Measurements from ENCODE around the gene PPAN. TPM values are rescaled to one million over a fixed set of nuclear protein-coding genes. Genes with fewer than 3 reads are reported as not detected.
A peak's percentile ranks its signal among the peaks of the same experiment; 100 is the strongest.

PPAN gene
- polyA plus RNA-seq, 3 donors, result 7.2 to 26.2 (median 7.6) TPM

GRCh38 chr19:10083911-10084310, 22.3 kb upstream of the PPAN start:
- H3K9me3 ChIP-seq (replicated peaks in 1 of 2; ENCODE audit: control insufficient read depth in 1 of 2, insufficient read depth in 1 of 2, low read length in 2 of 2), result no peaks in the 10 kb centered on the region
- no peak overlapping the region for H2AFZ ChIP-seq (ENCODE audit: insufficient read depth, low read depth, low read length, poor library complexity, severe bottlenecking)
- H3K79me2 ChIP-seq (ENCODE audit: insufficient read depth, low read length), result no peaks in the 10 kb centered on the region
- H3K4me1 Mint-ChIP-seq, result peaks cover 9% of the 10 kb centered on the region
- H3K4me3 Mint-ChIP-seq, result no peak overlapping the region
- H3K4me2 ChIP-seq (replicated peaks; ENCODE audit: extremely low read depth, low read length, poor library complexity, severe bottlenecking), result no peak overlapping the region
- no peak overlapping the region for H3K9ac ChIP-seq (ENCODE audit: insufficient read depth, low read length, poor library complexity, severe bottlenecking)
- intact Hi-C loops (cut with micrococcal nuclease), result no loop called here
- WGBS (ENCODE audit: insufficient coverage), result 72% methylated on average over 8 of the region's 9 CpGs
- peaks cover 9 to 20% of the 10 kb centered on the region in 2 donors for H3K4me1 ChIP-seq (ENCODE audit: control insufficient read depth in 1 of 2, insufficient read depth in 2 of 2, low read length in 2 of 2)
- no peak overlapping the region for H3K27ac Mint-ChIP-seq
- peaks cover 6% of the 10 kb centered on the region for H4K20me1 ChIP-seq (ENCODE audit: insufficient read depth, low read length)
- H3K27me3 Mint-ChIP-seq (ENCODE audit: low read depth in 3 of 3), result peaks cover 7 to 15% (median 12%) of the 10 kb centered on the region in 3 donors
- H3K36me3 Mint-ChIP-seq, result peaks cover 0 to under 1% of the 10 kb centered on the region in 2 donors
- H3K36me3 ChIP-seq (replicated peaks in 1 of 2; ENCODE audit: control insufficient read depth in 1 of 2, insufficient read depth in 2 of 2, low read length in 2 of 2), result peaks cover under 1% of the 10 kb centered on the region in 2 donors
- no peaks in the 10 kb centered on the region for H3K27me3 ChIP-seq (ENCODE audit: control insufficient read depth in 2 of 2, insufficient read depth in 2 of 2, low read length in 2 of 2)
- peaks cover 0 to 1% (median 0%) of the 10 kb centered on the region in 7 donors for H3K9me3 Mint-ChIP-seq
- DNase-seq, result no peak
- no peak overlapping the region for H3K4me3 ChIP-seq (replicated peaks in 1 of 3; ENCODE audit: low read depth in 2 of 3, low read length in 3 of 3)
- TF ChIP-seq, protein P1, sequence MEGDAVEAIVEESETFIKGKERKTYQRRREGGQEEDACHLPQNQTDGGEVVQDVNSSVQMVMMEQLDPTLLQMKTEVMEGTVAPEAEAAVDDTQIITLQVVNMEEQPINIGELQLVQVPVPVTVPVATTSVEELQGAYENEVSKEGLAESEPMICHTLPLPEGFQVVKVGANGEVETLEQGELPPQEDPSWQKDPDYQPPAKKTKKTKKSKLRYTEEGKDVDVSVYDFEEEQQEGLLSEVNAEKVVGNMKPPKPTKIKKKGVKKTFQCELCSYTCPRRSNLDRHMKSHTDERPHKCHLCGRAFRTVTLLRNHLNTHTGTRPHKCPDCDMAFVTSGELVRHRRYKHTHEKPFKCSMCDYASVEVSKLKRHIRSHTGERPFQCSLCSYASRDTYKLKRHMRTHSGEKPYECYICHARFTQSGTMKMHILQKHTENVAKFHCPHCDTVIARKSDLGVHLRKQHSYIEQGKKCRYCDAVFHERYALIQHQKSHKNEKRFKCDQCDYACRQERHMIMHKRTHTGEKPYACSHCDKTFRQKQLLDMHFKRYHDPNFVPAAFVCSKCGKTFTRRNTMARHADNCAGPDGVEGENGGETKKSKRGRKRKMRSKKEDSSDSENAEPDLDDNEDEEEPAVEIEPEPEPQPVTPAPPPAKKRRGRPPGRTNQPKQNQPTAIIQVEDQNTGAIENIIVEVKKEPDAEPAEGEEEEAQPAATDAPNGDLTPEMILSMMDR (IDR thresholded peaks at IDR 0.05), result no peak
- no peak overlapping the region for H3K27ac ChIP-seq (ENCODE audit: low read depth in 1 of 2, low read length in 2 of 2)

DNA sequence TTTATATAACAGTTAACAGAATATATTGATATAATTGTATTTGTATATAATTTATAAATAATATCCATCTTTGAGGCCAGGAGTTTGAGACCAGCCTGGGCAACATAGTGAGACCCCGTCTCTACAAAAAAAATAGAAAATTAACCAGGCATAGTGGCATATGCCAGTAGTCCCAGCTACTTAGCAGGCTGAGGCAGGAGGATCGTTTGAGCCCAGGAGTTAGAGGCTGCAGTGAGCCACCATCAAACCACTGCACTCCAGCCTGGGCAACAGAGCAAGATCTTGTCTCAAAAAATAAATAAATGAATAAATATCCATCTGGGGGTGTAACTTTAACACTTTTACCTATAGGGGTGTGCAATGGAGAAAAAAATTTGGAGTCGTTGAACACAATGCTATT, 21.4 kb upstream of the PPAN start:
- Histone ChIP-seq H3K4me1 (ENCODE audit: control insufficient read depth in 1 of 2, insufficient read depth in 2 of 2, low read length in 2 of 2) (peaks cover 9 to 20% of the 10 kb centered on the region in 2 donors), H3K27me3 (ENCODE audit: control insufficient read depth in 2 of 2, insufficient read depth in 2 of 2, low read length in 2 of 2) (no peaks in the 10 kb centered on the region), H3K9ac (ENCODE audit: insufficient read depth, low read length, poor library complexity, severe bottlenecking) (no peak overlapping the region), H3K4me3 (replicated peaks in 1 of 3; ENCODE audit: low read depth in 2 of 3, low read length in 3 of 3) (no peak overlapping the region), H4K20me1 (ENCODE audit: insufficient read depth, low read length) (peaks cover 12% of the 10 kb centered on the region), H2AFZ (ENCODE audit: insufficient read depth, low read depth, low read length, poor library complexity, severe bottlenecking) (no peak overlapping the region), H3K79me2 (ENCODE audit: insufficient read depth, low read length) (no peaks in the 10 kb centered on the region), H3K27ac (ENCODE audit: low read depth in 1 of 2, low read length in 2 of 2) (no peak overlapping the region), H3K4me2 (replicated peaks; ENCODE audit: extremely low read depth, low read length, poor library complexity, severe bottlenecking) (no peak overlapping the region), H3K36me3 (replicated peaks in 1 of 2; ENCODE audit: control insufficient read depth in 1 of 2, insufficient read depth in 2 of 2, low read length in 2 of 2) (peaks cover 9% of the 10 kb centered on the region in 2 donors), H3K9me3 (replicated peaks in 1 of 2; ENCODE audit: control insufficient read depth in 1 of 2, insufficient read depth in 1 of 2, low read length in 2 of 2) (no peaks in the 10 kb centered on the region)
- intact Hi-C loops (cut with micrococcal nuclease), result no loop called here
- H3K36me3 Mint-ChIP-seq, result peaks cover 9% of the 10 kb centered on the region in 2 donors
- DNase-seq, result no peak
- peak overlapping the region in 1 of 2 donors; percentile 86 for H3K4me3 Mint-ChIP-seq
- H3K27ac Mint-ChIP-seq, result no peak overlapping the region
- WGBS (ENCODE audit: insufficient coverage), result 100% methylated on average over 2 of the region's 3 CpGs
- peaks cover 9% of the 10 kb centered on the region for H3K4me1 Mint-ChIP-seq
- H3K9me3 Mint-ChIP-seq, result peaks cover 0 to 1% (median 0%) of the 10 kb centered on the region in 7 donors
- peaks cover 7 to 16% (median 7%) of the 10 kb centered on the region in 3 donors for H3K27me3 Mint-ChIP-seq (ENCODE audit: low read depth in 3 of 3)
- TF ChIP-seq, protein P1 (IDR thresholded peaks at IDR 0.05), result no peak
